NCI-H2081 (cell line): ENCODE results near the gene PRICKLE1.

Experiments used
- DNase-seq, 2 experiments: peaks; one replicate each; lab custom pipeline; 2025; lab: John Stamatoyannopoulos, UW

Gene PRICKLE1

GRCh38 chr12:42490261-42490842 is 99.2 kb downstream of the PRICKLE1 start:
- DNase-seq = no peak

- no peak for DNase-seq
These were observed 103.1 kb downstream of the PRICKLE1 start for GRCh38 chr12:42486407-42486806.

GRCh38 chr12:42485823-42486222 is 103.7 kb downstream of the PRICKLE1 start:
- no peak for DNase-seq

- no peak for DNase-seq
These were observed 104.5 kb downstream of the PRICKLE1 start for GRCh38 chr12:42484996-42485395.

- no peak for DNase-seq
These were observed 106.1 kb downstream of the PRICKLE1 start for GRCh38 chr12:42483521-42483790.

GRCh38 chr12:42482748-42483520 is 106.6 kb downstream of the PRICKLE1 start:
- DNase-seq = peak; percentile 55 to 65

- peak in 1 of 2 experiments; percentile 25 for DNase-seq
These were observed 107.4 kb downstream of the PRICKLE1 start for GRCh38 chr12:42482041-42482747.

GRCh38 chr12:42481368-42481767 is 108.2 kb downstream of the PRICKLE1 start:
- no peak for DNase-seq

- DNase-seq = no peak
These were observed 111.6 kb downstream of the PRICKLE1 start for GRCh38 chr12:42477941-42478340.

GRCh38 chr12:42475106-42475505 is 114.4 kb downstream of the PRICKLE1 start:
- DNase-seq = no peak

- DNase-seq = no peak
These were observed 115.2 kb downstream of the PRICKLE1 start for GRCh38 chr12:42474391-42474790.

GRCh38 chr12:42473561-42473960 is 116.0 kb downstream of the PRICKLE1 start:
- no peak for DNase-seq

- no peak for DNase-seq
These were observed 116.4 kb downstream of the PRICKLE1 start for GRCh38 chr12:42473130-42473529.

GRCh38 chr12:42472376-42472775 is 117.2 kb downstream of the PRICKLE1 start:
- DNase-seq = no peak

- DNase-seq = peak; percentile 2 to 50
These were observed 120.0 kb downstream of the PRICKLE1 start for GRCh38 chr12:42469355-42470175.

- no peak for DNase-seq
These were observed 120.6 kb downstream of the PRICKLE1 start for GRCh38 chr12:42468921-42469320.

- peak; percentile 12 to 41 for DNase-seq
These were observed 121.2 kb downstream of the PRICKLE1 start for GRCh38 chr12:42468341-42468821.

- no peak for DNase-seq
These were observed 125.9 kb downstream of the PRICKLE1 start for GRCh38 chr12:42463671-42464070.

- DNase-seq = no peak
These were observed 127.1 kb downstream of the PRICKLE1 start for GRCh38 chr12:42462486-42462885.

- DNase-seq = no peak
These were observed 130.2 kb downstream of the PRICKLE1 start for GRCh38 chr12:42459336-42459847.

- DNase-seq = no peak
These were observed 131.0 kb downstream of the PRICKLE1 start for GRCh38 chr12:42458575-42458974.

- no peak for DNase-seq
These were observed 139.3 kb downstream of the PRICKLE1 start for GRCh38 chr12:42450248-42450647.
